Astrocyte (in vitro differentiated cells and primary cell): ENCODE data around the gene FRA10AC1. TPM values are rescaled to one million over a fixed set of nuclear protein-coding genes. Genes with fewer than 3 reads are reported as not detected.
A peak's percentile ranks its signal among the peaks of the same experiment; 100 is the strongest.

ENCODE experiments used
- DNase-seq: peaks from one replicate; pipeline ENCODE4 v3.0.0-alpha.2; 2010; ENCODE audit warnings: low read depth
- FAIRE-seq: peaks from 2 replicates; lab custom pipeline; 2011; peaks lifted over from hg19 to GRCh38; lab: Jason Lieb, UNC
- H2AFZ ChIP-seq: 2 replicates; pipeline ENCODE4 v1.6.0; 2012; ENCODE audit warnings: low read depth, low read length, inconsistent platforms
- H3K27ac ChIP-seq: 2 replicates; pipeline ENCODE4 v1.5.1; 2011; ENCODE audit warnings: low read depth, low read length, inconsistent platforms
- H3K27me3 ChIP-seq: 2 replicates; pipeline ENCODE4 v1.6.0; 2011; ENCODE audit warnings: low read length, inconsistent platforms; ENCODE audit not compliant: insufficient read depth
- H3K36me3 ChIP-seq: 2 replicates; pipeline ENCODE4 v1.5.1; 2011; ENCODE audit warnings: low read length, inconsistent platforms; ENCODE audit not compliant: insufficient read depth
- H3K4me1 ChIP-seq: 2 replicates; pipeline ENCODE4 v1.5.1; 2011; ENCODE audit warnings: low read length, inconsistent platforms; ENCODE audit not compliant: insufficient read depth
- H3K4me2 ChIP-seq: 2 replicates; pipeline ENCODE4 v1.6.0; 2012; ENCODE audit warnings: low read length, inconsistent platforms
- H3K4me3 ChIP-seq: 2 replicates; pipeline ENCODE4 v1.5.1; 2011; ENCODE audit warnings: low read depth, mild to moderate bottlenecking, low read length, inconsistent platforms; ENCODE audit not compliant: insufficient read depth
- H3K79me2 ChIP-seq: 2 replicates; pipeline ENCODE4 v1.6.0; 2012; ENCODE audit warnings: mild to moderate bottlenecking, low read length, inconsistent platforms; ENCODE audit not compliant: insufficient read depth
- H3K9ac ChIP-seq: 2 replicates; pipeline ENCODE4 v1.6.0; 2012; ENCODE audit warnings: mild to moderate bottlenecking, low read length, inconsistent platforms
- H3K9me3 ChIP-seq: 2 replicates; pipeline ENCODE4 v1.5.1; 2012; ENCODE audit warnings: low read depth, mild to moderate bottlenecking, low read length, inconsistent platforms; ENCODE audit not compliant: insufficient read depth
- H4K20me1 ChIP-seq: 2 replicates; pipeline ENCODE4 v1.6.0; 2012; ENCODE audit warnings: low read length, inconsistent platforms; ENCODE audit not compliant: insufficient read depth
- H3K27ac Mint-ChIP-seq: one replicate; pipeline ENCODE4 v1.8.0; 2021; ENCODE audit warnings: mild to moderate bottlenecking, mixed read lengths; ENCODE audit not compliant: unreplicated experiment
- H3K27me3 Mint-ChIP-seq: one replicate; pipeline ENCODE4 v1.8.0; 2021; ENCODE audit warnings: low read depth, mixed read lengths; ENCODE audit not compliant: unreplicated experiment
- H3K36me3 Mint-ChIP-seq: one replicate; pipeline ENCODE4 v1.8.0; 2021; ENCODE audit warnings: low read depth, mixed read lengths; ENCODE audit not compliant: unreplicated experiment
- H3K4me1 Mint-ChIP-seq: one replicate; pipeline ENCODE4 v1.8.0; 2021; ENCODE audit warnings: low read depth, mixed read lengths; ENCODE audit not compliant: unreplicated experiment
- H3K4me3 Mint-ChIP-seq: one replicate; pipeline ENCODE4 v1.8.0; 2021; ENCODE audit warnings: mild to moderate bottlenecking, moderate library complexity, mixed read lengths; ENCODE audit not compliant: unreplicated experiment
- H3K9me3 Mint-ChIP-seq: one replicate; pipeline ENCODE4 v1.8.0; 2021; ENCODE audit warnings: mild to moderate bottlenecking, mixed read lengths; ENCODE audit not compliant: unreplicated experiment
- CTCF ChIP-seq: IDR thresholded peaks from 2 replicates; pipeline ENCODE4 v1.5.1; 2011; ENCODE audit warnings: low read depth, mild to moderate bottlenecking, inconsistent platforms, low read length, moderate library complexity; ENCODE audit not compliant: insufficient read depth
- EZH2 ChIP-seq: IDR thresholded peaks from 2 replicates; pipeline ENCODE4 v1.6.1; 2012; ENCODE audit warnings: mild to moderate bottlenecking, low read length, inconsistent platforms; ENCODE audit not compliant: insufficient read depth
- total RNA-seq: library from RNA; stranded (reverse); gene quantifications from 2 replicates; pipeline ENCODE4 v1.2.1, GENCODE V29; 2021

Gene FRA10AC1
- total RNA-seq, 1 donor from 2014 or later = 13.2 TPM

- H3K4me1 Mint-ChIP-seq = peaks cover 5% of the 10 kb centered on the region
- peak overlapping the region; percentile 58 for H3K27ac Mint-ChIP-seq
- Histone ChIP-seq H3K9me3 (no peaks in the 10 kb centered on the region), H3K4me2 (no peak overlapping the region), H2AFZ (peak overlapping the region; percentile 6), H4K20me1 (no peaks in the 10 kb centered on the region), H3K27ac (no peak overlapping the region), H3K36me3 (no peaks in the 10 kb centered on the region), H3K9ac (no peak overlapping the region), H3K27me3 (no peaks in the 10 kb centered on the region), H3K79me2 (no peaks in the 10 kb centered on the region), H3K4me3 (no peak overlapping the region), H3K4me1 (peaks cover 12% of the 10 kb centered on the region)
- DNase-seq (no peak), FAIRE-seq (no peak)
- H3K9me3 Mint-ChIP-seq = no peaks in the 10 kb centered on the region
- no peaks in the 10 kb centered on the region for H3K27me3 Mint-ChIP-seq
- H3K4me3 Mint-ChIP-seq = no peak overlapping the region
- H3K36me3 Mint-ChIP-seq = no peaks in the 10 kb centered on the region
- TF ChIP-seq CTCF = peak; percentile 31
- TF ChIP-seq EZH2 = no peak
These were observed 43.1 kb upstream of the FRA10AC1 start for GRCh38 chr10:93745408-93746065.

DNA sequence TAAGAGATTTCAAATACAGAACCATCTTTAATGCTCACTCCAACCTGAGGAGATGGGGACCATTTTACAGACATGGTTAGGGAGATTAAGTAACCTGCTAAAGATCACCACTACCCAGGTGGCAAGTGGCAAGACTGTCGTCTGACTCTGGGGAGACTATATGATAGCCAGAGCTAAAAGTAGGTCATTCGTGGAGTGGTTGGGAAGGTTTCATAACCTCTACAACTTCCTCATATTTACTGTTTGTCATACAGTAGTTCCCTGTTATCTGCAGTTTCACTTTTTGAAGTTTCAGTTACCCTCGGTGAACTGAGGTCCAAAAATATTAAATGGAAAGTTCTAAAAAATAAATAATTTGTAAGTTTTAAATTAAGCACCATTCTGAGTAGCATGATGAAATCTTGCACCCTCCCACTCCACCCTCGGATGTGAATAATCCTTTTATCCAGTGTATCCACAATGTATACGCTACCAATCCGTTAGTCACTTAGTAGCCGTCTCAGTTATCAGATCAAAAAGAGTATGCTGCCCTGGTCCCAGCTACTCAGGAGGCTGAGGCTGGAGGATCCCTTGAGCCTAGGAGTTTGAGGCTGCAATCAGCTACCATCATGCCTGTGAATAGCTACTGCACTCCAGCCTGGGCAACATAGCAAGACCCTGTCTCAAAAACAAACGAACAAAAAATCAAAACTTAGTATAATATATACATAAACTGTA is 40.4 kb upstream of the FRA10AC1 start:
- Histone ChIP-seq H3K79me2 (no peaks in the 10 kb centered on the region), H3K27ac (no peak overlapping the region), H3K4me3 (no peak overlapping the region), H3K9ac (no peak overlapping the region), H3K4me2 (no peak overlapping the region), H3K36me3 (no peaks in the 10 kb centered on the region), H3K9me3 (no peaks in the 10 kb centered on the region), H3K27me3 (peaks cover 4% of the 10 kb centered on the region), H4K20me1 (no peaks in the 10 kb centered on the region), H3K4me1 (peaks cover 8% of the 10 kb centered on the region), H2AFZ (no peak overlapping the region)
- Mint-ChIP-seq H3K4me3 (no peak overlapping the region), H3K9me3 (no peaks in the 10 kb centered on the region), H3K4me1 (peaks cover under 1% of the 10 kb centered on the region), H3K27me3 (peaks cover 2% of the 10 kb centered on the region), H3K36me3 (no peaks in the 10 kb centered on the region), H3K27ac (no peak overlapping the region)
- DNase-seq = no peak
- TF ChIP-seq EZH2 (no peak), CTCF (no peak)
- FAIRE-seq = no peak

DNA sequence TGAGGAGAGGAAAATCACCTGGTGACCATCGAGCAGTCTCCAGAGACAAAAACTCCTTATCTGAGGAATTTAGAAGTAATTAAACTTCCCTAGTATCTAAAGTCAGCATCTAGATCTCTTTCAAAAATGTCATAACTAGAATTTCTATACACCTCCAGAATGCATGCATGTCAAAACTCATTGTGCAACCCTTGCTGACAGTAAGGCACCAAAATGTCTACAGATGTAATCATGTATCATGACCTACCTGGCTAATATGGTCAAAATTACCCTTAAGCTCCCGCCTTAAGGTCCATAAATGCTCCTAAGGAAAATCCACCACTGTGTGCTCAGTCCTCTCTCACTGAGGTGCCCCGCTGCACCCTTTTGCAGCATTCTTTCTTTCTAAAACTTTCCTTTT is 39.0 kb upstream of the FRA10AC1 start:
- H3K9ac ChIP-seq = no peak overlapping the region
- H3K4me3 Mint-ChIP-seq = no peak overlapping the region
- no peak overlapping the region for H3K4me2 ChIP-seq
- no peak overlapping the region for H3K27ac ChIP-seq
- peaks cover 4% of the 10 kb centered on the region for H3K27me3 ChIP-seq
- H3K9me3 ChIP-seq = no peaks in the 10 kb centered on the region
- H3K27ac Mint-ChIP-seq = no peak overlapping the region
- H3K36me3 ChIP-seq = no peaks in the 10 kb centered on the region
- H3K79me2 ChIP-seq = no peaks in the 10 kb centered on the region
- H3K4me1 ChIP-seq = no peaks in the 10 kb centered on the region
- TF ChIP-seq CTCF (no peak), EZH2 (no peak)
- H3K9me3 Mint-ChIP-seq = no peaks in the 10 kb centered on the region
- H3K4me1 Mint-ChIP-seq = no peaks in the 10 kb centered on the region
- peaks cover 2% of the 10 kb centered on the region for H3K27me3 Mint-ChIP-seq
- FAIRE-seq (no peak), DNase-seq (no peak)
- no peak overlapping the region for H2AFZ ChIP-seq
- no peak overlapping the region for H3K4me3 ChIP-seq
- H3K36me3 Mint-ChIP-seq = no peaks in the 10 kb centered on the region
- H4K20me1 ChIP-seq = no peaks in the 10 kb centered on the region
